ENCODE results near the gene TSHZ2. TPM values are rescaled to one million over a fixed set of nuclear protein-coding genes. Genes with fewer than 3 reads are reported as not detected.
A peak's percentile ranks its signal among the peaks of the same experiment; 100 is the strongest.

Gene TSHZ2
- total and polyA plus RNA-seq, 2 experiments from 2014 or later: 10.4 to 32.0 TPM

GRCh38 chr20:53146201-53146891 lies 174.2 kb downstream of the TSHZ2 start:
- Histone ChIP-seq H3K4me1 (ENCODE audit: low read depth) (peaks cover 52% of the 10 kb centered on the region), H3K27me3 (no peaks in the 10 kb centered on the region), H3K36me3 (no peaks in the 10 kb centered on the region), H3K4me3 (no peak overlapping the region), H3K9me3 (ENCODE audit: low read depth) (no peaks in the 10 kb centered on the region), H3K27ac (no peak overlapping the region)
- TF ChIP-seq CTCF (IDR thresholded peaks at IDR 0.05; ENCODE audit: low read depth, low read length): no peak
- no peak for DNase-seq (ENCODE audit: low read depth in 1 of 2, low spot score in 1 of 2)

- no peak for TF ChIP-seq CTCF (IDR thresholded peaks at IDR 0.05; ENCODE audit: low read depth, low read length)
- Histone ChIP-seq H3K27me3 (no peaks in the 10 kb centered on the region), H3K27ac (peak overlapping the region; percentile 74), H3K36me3 (no peaks in the 10 kb centered on the region), H3K9me3 (ENCODE audit: low read depth) (no peaks in the 10 kb centered on the region), H3K4me1 (ENCODE audit: low read depth) (peaks cover 36% of the 10 kb centered on the region), H3K4me3 (no peak overlapping the region)
- DNase-seq (ENCODE audit: low read depth in 1 of 2, low spot score in 1 of 2): no peak
Observed at GRCh38 chr20:53148771-53149147, 176.6 kb downstream of the TSHZ2 start.

- no peak for TF ChIP-seq CTCF (IDR thresholded peaks at IDR 0.05; ENCODE audit: low read depth, low read length)
- peaks cover 36% of the 10 kb centered on the region for H3K4me1 ChIP-seq (ENCODE audit: low read depth)
- H3K27ac ChIP-seq: peak overlapping the region; percentile 74
- H3K27me3 ChIP-seq: no peaks in the 10 kb centered on the region
- peak; percentile 14 to 67 for DNase-seq (ENCODE audit: low read depth in 1 of 2, low spot score in 1 of 2)
- no peak overlapping the region for H3K4me3 ChIP-seq
- H3K36me3 ChIP-seq: no peaks in the 10 kb centered on the region
- H3K9me3 ChIP-seq (ENCODE audit: low read depth): no peaks in the 10 kb centered on the region
Observed at GRCh38 chr20:53149148-53149889, 177.2 kb downstream of the TSHZ2 start.

- DNase-seq (ENCODE audit: low read depth in 1 of 2, low spot score in 1 of 2): no peak
- no peaks in the 10 kb centered on the region for H3K9me3 ChIP-seq (ENCODE audit: low read depth)
- TF ChIP-seq CTCF (IDR thresholded peaks at IDR 0.05; ENCODE audit: low read depth, low read length): no peak
- no peaks in the 10 kb centered on the region for H3K27me3 ChIP-seq
- peak overlapping the region; percentile 74 for H3K27ac ChIP-seq
- no peak overlapping the region for H3K4me3 ChIP-seq
- H3K36me3 ChIP-seq: no peaks in the 10 kb centered on the region
- H3K4me1 ChIP-seq (ENCODE audit: low read depth): peaks cover 36% of the 10 kb centered on the region
Observed at GRCh38 chr20:53149890-53150205, 177.7 kb downstream of the TSHZ2 start.

GRCh38 chr20:53150532-53150931 lies 178.4 kb downstream of the TSHZ2 start:
- no peaks in the 10 kb centered on the region for H3K9me3 ChIP-seq (ENCODE audit: low read depth)
- no peak for TF ChIP-seq CTCF (IDR thresholded peaks at IDR 0.05; ENCODE audit: low read depth, low read length)
- H3K27me3 ChIP-seq: no peaks in the 10 kb centered on the region
- H3K4me1 ChIP-seq (ENCODE audit: low read depth): peaks cover 36% of the 10 kb centered on the region
- no peak for DNase-seq (ENCODE audit: low read depth in 1 of 2, low spot score in 1 of 2)
- H3K36me3 ChIP-seq: no peaks in the 10 kb centered on the region
- no peak overlapping the region for H3K27ac ChIP-seq
- no peak overlapping the region for H3K4me3 ChIP-seq

Measured in cardiac muscle cell (in vitro differentiated cells and primary cell).